H4 (cell line): ENCODE measurements around the gene MAIP1. TPM values are rescaled to one million over a fixed set of nuclear protein-coding genes. Genes with fewer than 3 reads are reported as not detected.
"Not testable (repeated sequence)": the region's sequence is repeated elsewhere in the genome, so short reads cannot be mapped to it uniquely, and the experiment has no call there.

Experiments
- DNase-seq: peaks from one replicate; pipeline ENCODE4 v3.0.0-alpha.2; 2015; ENCODE audit warnings: low spot score
- total RNA-seq: library from RNA; depleted of rRNA; stranded (reverse); fragments of >200 nt; shearing (Covaris generic); gene quantifications from 2 replicates; pipeline ENCODE4 v1.2.3, GENCODE V29; 2014; rRNA removed

MAIP1 gene
- total RNA-seq: 28.6 and 30.6 TPM in 2 replicates

- peak; percentile 76 for DNase-seq
Measured at GRCh38 chr2:199955339-199956061, at the start of gene MAIP1, which contains the start of gene TYW5. MAIP1 (plus strand) TSS chr2:199955582; CDS start chr2:199955799, 217 bp downstream. TYW5 (minus strand) TSS chr2:199955491; CDS start chr2:199955470, 21 bp downstream.

- no peak for DNase-seq
Measured at GRCh38 chr2:199907008-199907714, 48.2 kb upstream of the MAIP1 start.

GRCh38 chr2:199910338-199911051, 44.9 kb upstream of the MAIP1 start:
- DNase-seq: no peak

GRCh38 chr2:199911052-199911876, 44.1 kb upstream of the MAIP1 start, which contains the start of gene C2orf69:
C2orf69 (plus strand) TSS chr2:199911293; CDS start chr2:199911439, 146 bp downstream.
- DNase-seq: peak; percentile 97

GRCh38 chr2:199911877-199912161, 43.6 kb upstream of the MAIP1 start:
- no peak for DNase-seq

GRCh38 chr2:199912553-199913114, 42.7 kb upstream of the MAIP1 start:
- not testable (repeated sequence) for DNase-seq

DNA sequence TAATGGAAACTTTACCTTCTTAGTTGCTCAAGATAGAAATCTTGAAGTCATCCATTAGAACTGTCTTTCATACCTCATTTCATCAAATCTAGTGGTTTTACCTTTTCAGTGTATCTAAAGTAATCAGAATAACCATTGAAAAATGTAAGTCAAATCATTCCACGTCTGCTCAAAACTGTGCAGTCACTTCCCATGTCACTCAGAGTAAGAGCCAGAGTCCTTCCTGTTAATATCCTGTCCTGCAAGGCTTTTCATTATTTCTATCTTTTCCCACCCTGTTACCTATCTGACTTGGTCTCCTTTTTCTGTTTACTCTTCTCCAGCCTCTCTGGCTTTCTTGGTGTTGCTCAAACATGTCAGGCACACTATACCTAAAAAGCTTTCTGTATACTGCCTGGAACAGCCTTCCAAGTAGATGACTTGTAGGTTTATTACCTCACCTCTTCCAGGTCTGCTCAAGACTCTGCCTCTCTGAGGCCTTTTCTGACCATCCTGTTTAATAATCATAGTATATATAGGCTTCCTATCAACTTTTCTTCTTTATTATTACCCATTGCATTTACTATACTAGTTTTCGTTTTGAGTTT, 40.9 kb upstream of the MAIP1 start:
- DNase-seq: no peak

- DNase-seq: no peak
Measured at GRCh38 chr2:199916980-199917379, 38.4 kb upstream of the MAIP1 start.

DNA sequence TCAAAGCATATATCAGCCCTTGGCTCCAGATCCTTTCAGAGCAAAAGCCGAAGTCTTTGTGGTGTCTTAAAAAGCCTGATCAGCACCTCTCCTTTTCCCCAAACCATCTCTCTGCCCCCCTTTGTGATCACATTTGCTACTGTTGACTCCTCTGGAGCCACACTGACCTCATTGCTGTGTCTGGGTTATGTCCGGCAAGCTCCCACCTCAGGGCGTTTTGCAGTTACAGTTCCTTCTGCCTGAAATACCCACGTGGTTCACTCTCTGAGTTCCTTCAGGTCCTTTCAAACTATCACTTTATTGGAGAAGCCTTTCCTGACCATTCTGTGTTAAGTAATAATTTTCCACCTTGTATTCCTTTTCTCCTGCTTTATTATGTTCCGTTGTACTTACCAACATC, 32.5 kb upstream of the MAIP1 start:
- DNase-seq: peak; percentile 29

DNA sequence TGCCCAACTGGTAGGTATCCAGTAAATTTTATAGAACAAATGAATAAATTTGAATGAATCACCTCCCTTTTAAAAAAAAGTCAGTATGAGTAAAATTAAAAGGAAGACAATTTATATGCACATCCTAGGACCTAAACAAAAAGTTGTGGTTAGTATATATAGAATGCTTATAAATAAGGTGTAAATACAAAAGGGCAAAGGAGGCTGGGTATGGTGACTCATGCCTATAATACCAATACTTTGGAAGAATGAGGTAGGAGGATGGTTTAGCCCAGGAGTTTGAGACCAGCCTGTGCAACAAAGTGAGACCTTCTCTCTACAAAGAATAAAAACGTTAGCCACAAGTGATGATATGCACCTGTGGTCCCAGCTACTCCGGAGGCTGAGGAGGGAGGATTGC, 31.5 kb upstream of the MAIP1 start:
- DNase-seq: no peak

- DNase-seq: no peak
Measured at GRCh38 chr2:199926806-199927205, 28.6 kb upstream of the MAIP1 start.

GRCh38 chr2:199928226-199928625, 27.2 kb upstream of the MAIP1 start:
- no peak for DNase-seq

- no peak for DNase-seq
Measured at GRCh38 chr2:199928626-199929025, 26.8 kb upstream of the MAIP1 start.

- no peak for DNase-seq
Measured at GRCh38 chr2:199929262-199929661, 26.1 kb upstream of the MAIP1 start.

DNA sequence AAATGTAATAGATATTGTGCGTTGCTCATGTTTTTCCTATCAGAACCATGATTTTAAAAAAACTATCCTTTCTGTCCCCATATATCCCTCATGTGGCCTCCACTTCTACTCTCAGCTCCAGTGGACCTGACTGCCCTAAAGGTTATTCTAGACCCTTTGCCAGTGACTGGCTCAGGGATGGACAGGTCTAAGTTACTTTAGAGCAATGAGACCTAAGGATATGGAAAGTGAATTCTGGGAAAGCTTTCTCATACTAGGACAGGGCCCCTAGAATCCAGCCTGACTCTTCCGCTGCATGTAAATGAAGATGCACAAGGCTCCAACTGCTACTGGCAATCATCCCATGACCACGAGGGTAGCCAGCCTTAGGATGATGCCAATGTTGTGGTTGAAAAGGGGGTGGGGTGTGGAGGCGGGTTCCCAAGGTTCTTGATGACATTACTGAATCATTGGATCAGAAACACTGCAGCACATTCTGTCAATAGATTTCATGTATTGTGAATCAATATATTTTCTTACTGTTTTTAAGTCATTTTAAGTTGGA, 23.0 kb upstream of the MAIP1 start:
- peak; percentile 19 for DNase-seq

DNA sequence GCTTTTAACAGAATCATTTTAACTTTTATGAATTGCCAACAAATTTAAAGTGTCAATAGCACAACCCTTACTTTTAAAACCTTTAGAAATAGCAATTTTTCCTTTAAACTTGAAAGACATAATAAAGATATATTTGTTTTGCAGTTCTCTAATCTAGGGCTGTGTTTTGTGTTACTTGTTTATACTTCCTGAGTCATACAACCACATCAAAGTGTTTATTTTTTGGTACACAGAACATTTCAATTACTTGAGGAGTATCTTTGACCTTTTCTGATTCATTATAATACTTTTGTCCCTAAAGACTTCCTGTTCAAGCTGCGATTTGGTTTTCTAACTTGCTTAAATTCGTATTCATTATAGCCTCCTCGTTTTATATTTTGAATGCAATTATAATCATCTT, 21.9 kb upstream of the MAIP1 start:
- peak; percentile 22 for DNase-seq

GRCh38 chr2:199936554-199936953, 18.8 kb upstream of the MAIP1 start:
- no peak for DNase-seq

DNA sequence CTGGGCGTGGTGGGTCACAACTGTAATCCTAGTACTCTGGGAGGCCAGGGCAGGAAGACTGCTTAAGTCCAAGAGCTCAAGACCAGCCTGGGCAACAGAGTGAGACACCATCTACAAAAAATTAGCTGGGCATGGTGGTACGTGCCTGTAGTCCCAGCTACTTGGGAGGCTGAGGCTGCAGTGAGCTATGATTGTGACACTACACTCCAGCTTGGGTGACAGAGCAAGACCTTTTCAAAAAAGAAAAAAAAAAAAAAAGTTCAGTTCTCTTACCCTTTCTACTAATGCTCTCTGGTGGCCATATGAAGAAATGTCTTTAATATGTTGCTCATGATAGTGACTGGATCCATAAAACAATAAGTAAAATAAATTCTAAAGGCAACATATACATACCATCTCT, 15.0 kb upstream of the MAIP1 start:
- DNase-seq: peak; percentile 43

DNA sequence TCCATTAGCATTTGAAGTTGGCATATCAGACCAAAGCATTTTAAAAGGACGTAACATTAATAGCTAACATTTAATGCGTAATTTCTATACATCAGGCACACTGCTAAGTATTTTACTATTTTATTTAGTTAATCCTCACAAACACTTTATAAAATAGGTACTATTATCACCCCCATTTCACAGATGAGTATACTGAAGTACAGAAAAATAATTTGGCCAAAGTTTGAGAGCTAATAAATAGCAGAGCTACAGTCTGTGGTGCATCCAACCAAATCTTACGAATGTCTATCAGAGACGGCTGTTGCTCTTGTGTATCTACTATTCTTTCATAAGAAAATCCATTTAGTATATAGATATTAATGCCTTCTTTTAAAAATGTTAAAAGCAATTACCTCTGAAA, 12.0 kb upstream of the MAIP1 start:
- DNase-seq: no peak

DNA sequence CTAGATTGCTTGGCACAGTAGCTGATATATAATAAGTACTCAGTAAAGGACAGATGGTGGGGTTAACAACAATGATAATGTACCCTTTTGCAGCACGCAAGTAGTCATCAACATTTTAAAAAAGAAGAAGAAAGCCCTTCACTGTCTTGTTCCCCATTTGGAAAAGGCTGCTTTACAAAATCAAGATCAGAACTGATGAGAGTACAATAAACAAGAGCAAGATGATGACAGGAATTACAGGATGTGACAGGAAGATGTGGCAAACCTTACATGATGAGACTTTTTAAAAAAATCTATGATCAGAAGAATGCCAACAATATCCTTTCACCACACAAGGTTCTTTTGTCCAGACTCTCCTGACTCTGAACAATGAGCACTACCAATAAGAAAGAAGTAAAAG, 9.2 kb upstream of the MAIP1 start:
- DNase-seq: no peak

DNA sequence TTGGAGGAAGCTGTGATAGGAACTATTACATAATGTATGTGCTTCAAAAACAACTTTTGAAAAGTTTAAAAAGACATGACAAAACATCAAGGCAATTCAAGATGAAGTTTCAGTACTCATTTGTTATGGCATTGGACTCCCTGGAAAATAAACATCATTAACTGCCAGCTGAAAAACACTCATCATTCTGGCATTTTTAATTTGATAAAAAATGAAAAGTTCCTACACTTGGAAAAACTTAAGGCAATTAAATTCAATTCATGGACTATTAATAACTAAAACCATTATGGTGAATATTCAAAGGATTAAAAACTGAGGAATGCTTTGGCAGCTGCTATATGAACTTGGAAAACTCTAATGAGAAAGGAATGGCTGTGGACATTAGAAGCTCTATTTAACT, 8.5 kb upstream of the MAIP1 start:
- no peak for DNase-seq
